GM23338 (cell line): ENCODE measurements around the gene SYCN. TPM values are rescaled to one million over a fixed set of nuclear protein-coding genes. Genes with fewer than 3 reads are reported as not detected.

Experiments used
- ATAC-seq: fragments of 200-7000 bp; cut with Tn5 transposase; 3 replicates; pipeline ENCODE4 v1.9.1; 2020
- DNase-seq: peaks from one replicate; pipeline ENCODE4 v3.0.0-alpha.2; 2015; ENCODE audit warnings: low spot score
- H2AFZ ChIP-seq: fragments of 200-600 bp; sonication (generic); 2 replicates; pipeline ENCODE4 v1.8.0; 2016; ENCODE audit warnings: antibody characterized with exemption, mild to moderate bottlenecking, moderate library complexity
- H3F3A ChIP-seq: fragments of 200-600 bp; sonication (generic); replicated peaks from 2 replicates; pipeline ENCODE4 v1.8.0; 2017; ENCODE audit warnings: antibody characterized with exemption, mixed run types, low read depth
- H3K27ac ChIP-seq: fragments of 200-600 bp; sonication (generic); 2 replicates; pipeline ENCODE4 v1.6.1; 2016; ENCODE audit warnings: low read depth
- H3K27me3 ChIP-seq: fragments of 200-600 bp; sonication (generic); 2 replicates; pipeline ENCODE4 v1.8.0; 2016; ENCODE audit warnings: mild to moderate bottlenecking, mixed run types, moderate library complexity; ENCODE audit not compliant: insufficient read depth
- H3K36me3 ChIP-seq: fragments of 200-600 bp; sonication (generic); 2 replicates; pipeline ENCODE4 v1.8.0; 2016; ENCODE audit warnings: mild to moderate bottlenecking; ENCODE audit not compliant: insufficient read depth
- H3K4me1 ChIP-seq: fragments of 200-600 bp; sonication (generic); 2 replicates; pipeline ENCODE4 v1.8.0; 2016; ENCODE audit warnings: mild to moderate bottlenecking, moderate library complexity; ENCODE audit not compliant: insufficient read depth
- H3K4me2 ChIP-seq: fragments of 200-600 bp; sonication (generic); 2 replicates; pipeline ENCODE4 v1.7.1; 2017; ENCODE audit warnings: mixed run types
- H3K4me3 ChIP-seq: fragments of 200-600 bp; sonication (generic); 2 replicates; pipeline ENCODE4 v1.6.1; 2016; ENCODE audit warnings: mixed run types
- H3K79me2 ChIP-seq: fragments of 200-600 bp; sonication (generic); replicated peaks from 2 replicates; pipeline ENCODE4 v1.8.0; 2017; ENCODE audit warnings: mild to moderate bottlenecking; ENCODE audit not compliant: insufficient read depth
- H3K9me2 ChIP-seq: fragments of 200-600 bp; sonication (generic); 2 replicates; pipeline ENCODE4 v1.8.0; 2017; ENCODE audit not compliant: insufficient read depth
- H4K20me1 ChIP-seq: fragments of 200-600 bp; sonication (generic); replicated peaks from 2 replicates; pipeline ENCODE4 v1.8.0; 2017; ENCODE audit warnings: mild to moderate bottlenecking; ENCODE audit not compliant: insufficient read depth
- H3K27ac Mint-ChIP-seq: 2 replicates; pipeline ENCODE4 v1.8.0; 2020; ENCODE audit warnings: inconsistent platforms, mild to moderate bottlenecking, moderate library complexity, mixed read lengths
- H3K27me3 Mint-ChIP-seq: 3 replicates; pipeline ENCODE4 v1.8.0; 2022; ENCODE audit warnings: low read depth, mild to moderate bottlenecking, moderate library complexity, mixed read lengths, inconsistent platforms; ENCODE audit not compliant: insufficient read depth, poor library complexity
- H3K36me3 Mint-ChIP-seq: 3 replicates; pipeline ENCODE4 v1.8.0; 2021; ENCODE audit warnings: low read depth, mild to moderate bottlenecking, inconsistent platforms, moderate library complexity, mixed read lengths
- H3K4me1 Mint-ChIP-seq: 3 replicates; pipeline ENCODE4 v1.8.0; 2020; ENCODE audit warnings: mild to moderate bottlenecking, inconsistent platforms, mixed read lengths
- H3K4me3 Mint-ChIP-seq: 3 replicates; pipeline ENCODE4 v1.8.0; 2021; ENCODE audit warnings: moderate library complexity, mild to moderate bottlenecking, inconsistent platforms, mixed read lengths
- H3K9me3 Mint-ChIP-seq: 3 replicates; pipeline ENCODE4 v1.8.0; 2020; ENCODE audit warnings: moderate library complexity, mild to moderate bottlenecking, inconsistent platforms, mixed read lengths
- CREB1 ChIP-seq: fragments of 250-450 bp; sonication (Bioruptor Pico); IDR thresholded peaks from 2 replicates; pipeline ENCODE4 v1.5.0; 2020; ENCODE audit warnings: low read depth, mild to moderate bottlenecking, moderate library complexity
- EZH2 ChIP-seq: fragments of 200-600 bp; sonication (generic); IDR thresholded peaks from one replicate; pipeline ENCODE4 v1.8.0; 2017; ENCODE audit warnings: antibody characterized with exemption, mild to moderate bottlenecking, low read depth; ENCODE audit not compliant: unreplicated experiment
- EZH2phosphoT487 ChIP-seq: fragments of 200-600 bp; sonication (generic); IDR thresholded peaks from one replicate; pipeline ENCODE4 v1.8.1; 2018; ENCODE audit warnings: antibody characterized with exemption; ENCODE audit not compliant: unreplicated experiment
- JUNB ChIP-seq: IDR thresholded peaks from one replicate; pipeline ENCODE4 v1.6.1; 2016; ENCODE audit warnings: antibody characterized with exemption; ENCODE audit not compliant: unreplicated experiment
- NANOG ChIP-seq: IDR thresholded peaks from 2 replicates; pipeline ENCODE4 v1.6.1; 2016; ENCODE audit warnings: antibody characterized with exemption, borderline replicate concordance
- POLR2AphosphoS5 ChIP-seq: IDR thresholded peaks from 2 replicates; pipeline ENCODE4 v1.6.1; 2016; ENCODE audit warnings: antibody characterized with exemption, low read depth
- STAT1 ChIP-seq: IDR thresholded peaks from one replicate; pipeline ENCODE4 v1.6.1; 2016; ENCODE audit warnings: antibody characterized with exemption; ENCODE audit not compliant: unreplicated experiment
- ZNF114 ChIP-seq: fragments of 250-450 bp; sonication (Bioruptor Pico); IDR thresholded peaks from 2 replicates; pipeline ENCODE4 v1.5.0; 2020; ENCODE audit warnings: mild to moderate bottlenecking, moderate library complexity
- ZNF331 ChIP-seq: fragments of 250-450 bp; sonication (Bioruptor Pico); IDR thresholded peaks from 2 replicates; pipeline ENCODE4 v1.5.0; 2020; ENCODE audit warnings: low read depth, mild to moderate bottlenecking, moderate library complexity
- polyA plus RNA-seq: library from polyadenylated mRNA; unstranded; fragments of >200 nt; fragmentation: Nextera tagmentation; extraction: Ambion mirVana; gene quantifications from 2 replicates; pipeline ENCODE4 v1.2.1, GENCODE V29; 2016
- total RNA-seq: library from RNA; depleted of rRNA; stranded (reverse); fragments of >200 nt; shearing (Covaris generic); gene quantifications from 2 replicates; pipeline ENCODE4 v1.2.3, GENCODE V29; 2014
- TF ChIP-seq, protein P1 (sequence below): fragments of 250-450 bp; sonication (Bioruptor Pico); IDR thresholded peaks from 2 replicates; pipeline ENCODE4 v1.5.0; 2020; ENCODE audit warnings: mild to moderate bottlenecking, moderate library complexity
- TF ChIP-seq, protein P2 (sequence below): IDR thresholded peaks from one replicate; pipeline ENCODE4 v1.6.1; 2018; ENCODE audit warnings: antibody characterized with exemption; ENCODE audit not compliant: unreplicated experiment
- TF ChIP-seq, protein P3 (sequence below): IDR thresholded peaks from 2 replicates; pipeline ENCODE4 v1.6.1; 2016; ENCODE audit warnings: antibody characterized with exemption
- TF ChIP-seq, protein P4 (sequence below), 2 experiments: fragments of 200-600 bp in 1 of 2; sonication (generic) in 1 of 2; conservative IDR thresholded peaks; 2 replicates each; pipeline versions ENCODE4 v1.5.1 to v1.6.1; 2016 to 2017; ENCODE audit warnings: antibody characterized with exemption in 2 of 2, low read depth in 2 of 2, mild to moderate bottlenecking in 2 of 2, moderate library complexity in 1 of 2

Gene SYCN
- total and polyA plus RNA-seq, 2 experiments from 2014 or later, result not detected

DNA sequence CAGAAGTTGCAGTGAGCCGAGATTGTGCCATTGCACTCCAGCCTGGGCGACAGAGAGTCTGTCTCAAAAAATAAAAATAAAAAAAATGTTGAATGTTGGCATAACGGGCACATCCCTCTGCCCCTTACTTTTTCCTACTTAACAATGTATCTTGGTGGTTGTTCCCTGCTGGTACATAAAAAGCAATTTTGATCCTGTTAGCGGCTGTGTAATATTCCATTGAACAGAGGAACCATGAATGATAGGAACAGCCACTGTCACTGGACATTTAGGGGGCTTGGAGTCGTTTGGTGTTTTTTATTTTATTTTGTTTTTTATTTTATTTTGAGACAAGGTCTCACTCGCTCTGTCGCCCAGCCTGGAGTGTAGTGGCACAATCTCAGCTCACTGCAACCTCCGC is 17.7 kb downstream of the SYCN start:
- H3K4me3 ChIP-seq, result no peak overlapping the region
- H3K4me1 ChIP-seq, result peaks cover 5% of the 10 kb centered on the region; the same call in 1 of the 2 replicates
- H2AFZ ChIP-seq, result no peak overlapping the region
- Mint-ChIP-seq H3K9me3 (no peaks in the 10 kb centered on the region; the same call in 2 of the 3 replicates), H3K4me1 (peaks cover 3% of the 10 kb centered on the region; the same call in 2 of the 3 replicates), H3K27me3 (peaks cover 10% of the 10 kb centered on the region), H3K4me3 (no peak overlapping the region), H3K36me3 (no peaks in the 10 kb centered on the region), H3K27ac (no peak overlapping the region)
- H3F3A ChIP-seq, result peaks cover 3% of the 10 kb centered on the region; the same call in 1 of the 2 replicates
- no peak overlapping the region for H3K27ac ChIP-seq
- no peaks in the 10 kb centered on the region for H3K9me2 ChIP-seq
- H4K20me1 ChIP-seq, result no peaks in the 10 kb centered on the region
- TF ChIP-seq, protein P1, sequence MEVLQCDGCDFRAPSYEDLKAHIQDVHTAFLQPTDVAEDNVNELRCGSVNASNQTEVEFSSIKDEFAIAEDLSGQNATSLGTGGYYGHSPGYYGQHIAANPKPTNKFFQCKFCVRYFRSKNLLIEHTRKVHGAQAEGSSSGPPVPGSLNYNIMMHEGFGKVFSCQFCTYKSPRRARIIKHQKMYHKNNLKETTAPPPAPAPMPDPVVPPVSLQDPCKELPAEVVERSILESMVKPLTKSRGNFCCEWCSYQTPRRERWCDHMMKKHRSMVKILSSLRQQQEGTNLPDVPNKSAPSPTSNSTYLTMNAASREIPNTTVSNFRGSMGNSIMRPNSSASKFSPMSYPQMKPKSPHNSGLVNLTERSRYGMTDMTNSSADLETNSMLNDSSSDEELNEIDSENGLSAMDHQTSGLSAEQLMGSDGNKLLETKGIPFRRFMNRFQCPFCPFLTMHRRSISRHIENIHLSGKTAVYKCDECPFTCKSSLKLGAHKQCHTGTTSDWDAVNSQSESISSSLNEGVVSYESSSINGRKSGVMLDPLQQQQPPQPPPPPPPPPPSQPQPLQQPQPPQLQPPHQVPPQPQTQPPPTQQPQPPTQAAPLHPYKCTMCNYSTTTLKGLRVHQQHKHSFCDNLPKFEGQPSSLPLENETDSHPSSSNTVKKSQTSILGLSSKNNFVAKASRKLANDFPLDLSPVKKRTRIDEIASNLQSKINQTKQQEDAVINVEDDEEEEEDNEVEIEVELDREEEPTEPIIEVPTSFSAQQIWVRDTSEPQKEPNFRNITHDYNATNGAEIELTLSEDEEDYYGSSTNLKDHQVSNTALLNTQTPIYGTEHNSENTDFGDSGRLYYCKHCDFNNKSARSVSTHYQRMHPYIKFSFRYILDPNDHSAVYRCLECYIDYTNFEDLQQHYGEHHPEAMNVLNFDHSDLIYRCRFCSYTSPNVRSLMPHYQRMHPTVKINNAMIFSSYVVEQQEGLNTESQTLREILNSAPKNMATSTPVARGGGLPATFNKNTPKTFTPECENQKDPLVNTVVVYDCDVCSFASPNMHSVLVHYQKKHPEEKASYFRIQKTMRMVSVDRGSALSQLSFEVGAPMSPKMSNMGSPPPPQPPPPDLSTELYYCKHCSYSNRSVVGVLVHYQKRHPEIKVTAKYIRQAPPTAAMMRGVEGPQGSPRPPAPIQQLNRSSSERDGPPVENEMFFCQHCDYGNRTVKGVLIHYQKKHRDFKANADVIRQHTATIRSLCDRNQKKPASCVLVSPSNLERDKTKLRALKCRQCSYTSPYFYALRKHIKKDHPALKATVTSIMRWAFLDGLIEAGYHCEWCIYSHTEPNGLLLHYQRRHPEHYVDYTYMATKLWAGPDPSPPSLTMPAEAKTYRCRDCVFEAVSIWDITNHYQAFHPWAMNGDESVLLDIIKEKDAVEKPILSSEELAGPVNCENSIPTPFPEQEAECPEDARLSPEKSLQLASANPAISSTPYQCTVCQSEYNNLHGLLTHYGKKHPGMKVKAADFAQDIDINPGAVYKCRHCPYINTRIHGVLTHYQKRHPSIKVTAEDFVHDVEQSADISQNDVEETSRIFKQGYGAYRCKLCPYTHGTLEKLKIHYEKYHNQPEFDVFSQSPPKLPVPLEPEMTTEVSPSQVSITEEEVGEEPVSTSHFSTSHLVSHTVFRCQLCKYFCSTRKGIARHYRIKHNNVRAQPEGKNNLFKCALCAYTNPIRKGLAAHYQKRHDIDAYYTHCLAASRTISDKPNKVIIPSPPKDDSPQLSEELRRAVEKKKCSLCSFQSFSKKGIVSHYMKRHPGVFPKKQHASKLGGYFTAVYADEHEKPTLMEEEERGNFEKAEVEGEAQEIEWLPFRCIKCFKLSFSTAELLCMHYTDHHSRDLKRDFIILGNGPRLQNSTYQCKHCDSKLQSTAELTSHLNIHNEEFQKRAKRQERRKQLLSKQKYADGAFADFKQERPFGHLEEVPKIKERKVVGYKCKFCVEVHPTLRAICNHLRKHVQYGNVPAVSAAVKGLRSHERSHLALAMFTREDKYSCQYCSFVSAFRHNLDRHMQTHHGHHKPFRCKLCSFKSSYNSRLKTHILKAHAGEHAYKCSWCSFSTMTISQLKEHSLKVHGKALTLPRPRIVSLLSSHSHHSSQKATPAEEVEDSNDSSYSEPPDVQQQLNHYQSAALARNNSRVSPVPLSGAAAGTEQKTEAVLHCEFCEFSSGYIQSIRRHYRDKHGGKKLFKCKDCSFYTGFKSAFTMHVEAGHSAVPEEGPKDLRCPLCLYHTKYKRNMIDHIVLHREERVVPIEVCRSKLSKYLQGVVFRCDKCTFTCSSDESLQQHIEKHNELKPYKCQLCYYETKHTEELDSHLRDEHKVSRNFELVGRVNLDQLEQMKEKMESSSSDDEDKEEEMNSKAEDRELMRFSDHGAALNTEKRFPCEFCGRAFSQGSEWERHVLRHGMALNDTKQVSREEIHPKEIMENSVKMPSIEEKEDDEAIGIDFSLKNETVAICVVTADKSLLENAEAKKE (CRISPR knock-in tag), result no peak
- TF ChIP-seq ZNF331 (CRISPR knock-in tag), result no peak
- TF ChIP-seq, protein P2, sequence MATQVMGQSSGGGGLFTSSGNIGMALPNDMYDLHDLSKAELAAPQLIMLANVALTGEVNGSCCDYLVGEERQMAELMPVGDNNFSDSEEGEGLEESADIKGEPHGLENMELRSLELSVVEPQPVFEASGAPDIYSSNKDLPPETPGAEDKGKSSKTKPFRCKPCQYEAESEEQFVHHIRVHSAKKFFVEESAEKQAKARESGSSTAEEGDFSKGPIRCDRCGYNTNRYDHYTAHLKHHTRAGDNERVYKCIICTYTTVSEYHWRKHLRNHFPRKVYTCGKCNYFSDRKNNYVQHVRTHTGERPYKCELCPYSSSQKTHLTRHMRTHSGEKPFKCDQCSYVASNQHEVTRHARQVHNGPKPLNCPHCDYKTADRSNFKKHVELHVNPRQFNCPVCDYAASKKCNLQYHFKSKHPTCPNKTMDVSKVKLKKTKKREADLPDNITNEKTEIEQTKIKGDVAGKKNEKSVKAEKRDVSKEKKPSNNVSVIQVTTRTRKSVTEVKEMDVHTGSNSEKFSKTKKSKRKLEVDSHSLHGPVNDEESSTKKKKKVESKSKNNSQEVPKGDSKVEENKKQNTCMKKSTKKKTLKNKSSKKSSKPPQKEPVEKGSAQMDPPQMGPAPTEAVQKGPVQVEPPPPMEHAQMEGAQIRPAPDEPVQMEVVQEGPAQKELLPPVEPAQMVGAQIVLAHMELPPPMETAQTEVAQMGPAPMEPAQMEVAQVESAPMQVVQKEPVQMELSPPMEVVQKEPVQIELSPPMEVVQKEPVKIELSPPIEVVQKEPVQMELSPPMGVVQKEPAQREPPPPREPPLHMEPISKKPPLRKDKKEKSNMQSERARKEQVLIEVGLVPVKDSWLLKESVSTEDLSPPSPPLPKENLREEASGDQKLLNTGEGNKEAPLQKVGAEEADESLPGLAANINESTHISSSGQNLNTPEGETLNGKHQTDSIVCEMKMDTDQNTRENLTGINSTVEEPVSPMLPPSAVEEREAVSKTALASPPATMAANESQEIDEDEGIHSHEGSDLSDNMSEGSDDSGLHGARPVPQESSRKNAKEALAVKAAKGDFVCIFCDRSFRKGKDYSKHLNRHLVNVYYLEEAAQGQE, result no peak
- no peak for TF ChIP-seq ZNF114
- TF ChIP-seq, protein P3, sequence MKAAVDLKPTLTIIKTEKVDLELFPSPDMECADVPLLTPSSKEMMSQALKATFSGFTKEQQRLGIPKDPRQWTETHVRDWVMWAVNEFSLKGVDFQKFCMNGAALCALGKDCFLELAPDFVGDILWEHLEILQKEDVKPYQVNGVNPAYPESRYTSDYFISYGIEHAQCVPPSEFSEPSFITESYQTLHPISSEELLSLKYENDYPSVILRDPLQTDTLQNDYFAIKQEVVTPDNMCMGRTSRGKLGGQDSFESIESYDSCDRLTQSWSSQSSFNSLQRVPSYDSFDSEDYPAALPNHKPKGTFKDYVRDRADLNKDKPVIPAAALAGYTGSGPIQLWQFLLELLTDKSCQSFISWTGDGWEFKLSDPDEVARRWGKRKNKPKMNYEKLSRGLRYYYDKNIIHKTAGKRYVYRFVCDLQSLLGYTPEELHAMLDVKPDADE, result no peak
- TF ChIP-seq EZH2, result no peak
- TF ChIP-seq EZH2phosphoT487, result no peak
- TF ChIP-seq STAT1, result no peak
- no peak for TF ChIP-seq CREB1 (CRISPR knock-in tag)
- no peak for TF ChIP-seq POLR2AphosphoS5
- TF ChIP-seq, protein P4, sequence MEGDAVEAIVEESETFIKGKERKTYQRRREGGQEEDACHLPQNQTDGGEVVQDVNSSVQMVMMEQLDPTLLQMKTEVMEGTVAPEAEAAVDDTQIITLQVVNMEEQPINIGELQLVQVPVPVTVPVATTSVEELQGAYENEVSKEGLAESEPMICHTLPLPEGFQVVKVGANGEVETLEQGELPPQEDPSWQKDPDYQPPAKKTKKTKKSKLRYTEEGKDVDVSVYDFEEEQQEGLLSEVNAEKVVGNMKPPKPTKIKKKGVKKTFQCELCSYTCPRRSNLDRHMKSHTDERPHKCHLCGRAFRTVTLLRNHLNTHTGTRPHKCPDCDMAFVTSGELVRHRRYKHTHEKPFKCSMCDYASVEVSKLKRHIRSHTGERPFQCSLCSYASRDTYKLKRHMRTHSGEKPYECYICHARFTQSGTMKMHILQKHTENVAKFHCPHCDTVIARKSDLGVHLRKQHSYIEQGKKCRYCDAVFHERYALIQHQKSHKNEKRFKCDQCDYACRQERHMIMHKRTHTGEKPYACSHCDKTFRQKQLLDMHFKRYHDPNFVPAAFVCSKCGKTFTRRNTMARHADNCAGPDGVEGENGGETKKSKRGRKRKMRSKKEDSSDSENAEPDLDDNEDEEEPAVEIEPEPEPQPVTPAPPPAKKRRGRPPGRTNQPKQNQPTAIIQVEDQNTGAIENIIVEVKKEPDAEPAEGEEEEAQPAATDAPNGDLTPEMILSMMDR (conservative IDR thresholded peaks at IDR 0.05; ENCODE audit: low read depth in 2 of 2), result no peak
- TF ChIP-seq NANOG, result no peak
- no peak for TF ChIP-seq JUNB
- no peaks in the 10 kb centered on the region for H3K79me2 ChIP-seq
- no peaks in the 10 kb centered on the region for H3K36me3 ChIP-seq
- DNase-seq (no peak), ATAC-seq (no peak)
- H3K27me3 ChIP-seq, result no peaks in the 10 kb centered on the region
- no peak overlapping the region for H3K4me2 ChIP-seq
